Activated naive CD8-positive, alpha-beta T cell (primary cell): ENCODE measurements around the gene MRPL9.
A peak's percentile ranks its signal among the peaks of the same experiment; 100 is the strongest.

Experiments
- H3K27ac Mint-ChIP-seq: one replicate; pipeline ENCODE4 v1.8.0; 2021; ENCODE audit warnings: mixed read lengths
- H3K27me3 Mint-ChIP-seq: one replicate; pipeline ENCODE4 v1.8.0; 2021; ENCODE audit warnings: mixed read lengths
- H3K36me3 Mint-ChIP-seq: one replicate; pipeline ENCODE4 v1.8.0; 2021; ENCODE audit warnings: mixed read lengths
- H3K4me1 Mint-ChIP-seq: one replicate; pipeline ENCODE4 v1.8.0; 2021; ENCODE audit warnings: low read depth, mixed read lengths
- H3K4me3 Mint-ChIP-seq: one replicate; pipeline ENCODE4 v1.8.0; 2021; ENCODE audit warnings: mild to moderate bottlenecking, mixed read lengths
- H3K9me3 Mint-ChIP-seq: one replicate; pipeline ENCODE4 v1.8.0; 2021; ENCODE audit warnings: low read depth, mixed read lengths

MRPL9 gene

GRCh38 chr1:151762941-151763921 lies at the start of gene MRPL9:
Gene MRPL9 (minus strand): TSS chr1:151763496. CDS start chr1:151763479, 17 bp downstream.
- Mint-ChIP-seq H3K27me3 (no peaks in the 10 kb centered on the region), H3K36me3 (peaks cover 2% of the 10 kb centered on the region), H3K9me3 (no peaks in the 10 kb centered on the region), H3K4me1 (peaks cover 17% of the 10 kb centered on the region), H3K27ac (peak within 1 kb of the TSS; percentile 97), H3K4me3 (peak within 1 kb of the TSS; percentile 94)

GRCh38 chr1:151811181-151811580 lies 47.9 kb upstream of the MRPL9 start:
- no peaks in the 10 kb centered on the region for H3K9me3 Mint-ChIP-seq
- H3K4me1 Mint-ChIP-seq: peaks cover 19% of the 10 kb centered on the region
- no peaks in the 10 kb centered on the region for H3K27me3 Mint-ChIP-seq
- no peak overlapping the region for H3K4me3 Mint-ChIP-seq
- no peak overlapping the region for H3K27ac Mint-ChIP-seq
- H3K36me3 Mint-ChIP-seq: no peaks in the 10 kb centered on the region

GRCh38 chr1:151809985-151810556 lies 46.8 kb upstream of the MRPL9 start:
- Mint-ChIP-seq H3K9me3 (no peaks in the 10 kb centered on the region), H3K4me3 (no peak overlapping the region), H3K36me3 (no peaks in the 10 kb centered on the region), H3K27ac (no peak overlapping the region), H3K4me1 (peaks cover 9% of the 10 kb centered on the region), H3K27me3 (no peaks in the 10 kb centered on the region)

GRCh38 chr1:151809290-151809984 lies 46.1 kb upstream of the MRPL9 start:
- no peaks in the 10 kb centered on the region for H3K36me3 Mint-ChIP-seq
- no peak overlapping the region for H3K27ac Mint-ChIP-seq
- H3K27me3 Mint-ChIP-seq: no peaks in the 10 kb centered on the region
- H3K4me1 Mint-ChIP-seq: peaks cover 5% of the 10 kb centered on the region
- H3K9me3 Mint-ChIP-seq: no peaks in the 10 kb centered on the region
- H3K4me3 Mint-ChIP-seq: no peak overlapping the region

DNA sequence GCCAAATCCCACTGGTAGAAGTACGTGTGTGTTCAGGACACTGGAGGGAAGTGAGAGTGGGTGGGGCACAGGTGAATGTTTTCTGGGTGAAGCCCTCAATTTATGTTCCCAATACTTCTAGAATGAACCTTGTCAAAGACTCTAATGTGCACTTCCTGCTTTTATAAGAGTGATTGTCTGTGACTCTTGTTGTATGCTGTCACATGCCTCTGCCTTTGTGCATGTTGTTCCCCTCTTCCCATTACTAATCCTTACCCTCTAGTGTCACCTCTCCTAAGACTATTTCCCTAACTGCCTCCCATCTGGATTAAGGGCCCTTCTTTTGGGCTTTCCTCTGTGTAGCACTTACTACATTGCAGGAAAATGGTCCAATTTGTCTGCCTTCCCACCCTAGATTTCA lies 44.5 kb upstream of the MRPL9 start:
- H3K27me3 Mint-ChIP-seq: no peaks in the 10 kb centered on the region
- no peaks in the 10 kb centered on the region for H3K36me3 Mint-ChIP-seq
- no peaks in the 10 kb centered on the region for H3K9me3 Mint-ChIP-seq
- no peak overlapping the region for H3K4me3 Mint-ChIP-seq
- H3K27ac Mint-ChIP-seq: no peak overlapping the region
- peaks cover 2% of the 10 kb centered on the region for H3K4me1 Mint-ChIP-seq

- Mint-ChIP-seq H3K27ac (no peak overlapping the region), H3K27me3 (no peaks in the 10 kb centered on the region), H3K9me3 (no peaks in the 10 kb centered on the region), H3K4me1 (no peaks in the 10 kb centered on the region), H3K4me3 (no peak overlapping the region), H3K36me3 (no peaks in the 10 kb centered on the region)
These were observed 43.8 kb upstream of the MRPL9 start for GRCh38 chr1:151807131-151807530.

DNA sequence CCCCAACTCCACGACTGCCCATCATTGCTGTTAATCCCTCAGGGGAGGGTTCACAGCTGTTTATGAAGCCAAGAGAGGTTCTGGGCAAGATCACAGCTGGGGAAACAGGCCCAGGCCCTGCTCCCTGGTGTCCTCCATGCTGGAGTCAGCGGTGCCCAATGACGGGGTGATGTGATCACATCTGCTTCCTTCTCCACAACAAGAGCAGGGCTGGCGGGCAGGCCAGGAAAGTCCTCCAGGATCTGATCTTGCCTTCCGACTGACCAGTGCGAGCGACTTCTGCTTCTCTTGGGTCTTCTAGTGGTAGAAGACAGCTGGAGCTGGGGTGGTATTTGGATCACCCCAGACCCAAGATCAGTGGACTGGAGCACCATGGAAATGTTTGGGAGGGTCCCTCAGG lies 42.9 kb upstream of the MRPL9 start:
- Mint-ChIP-seq H3K27me3 (no peaks in the 10 kb centered on the region), H3K27ac (no peak overlapping the region), H3K4me1 (no peaks in the 10 kb centered on the region), H3K4me3 (no peak overlapping the region), H3K36me3 (no peaks in the 10 kb centered on the region), H3K9me3 (no peaks in the 10 kb centered on the region)

GRCh38 chr1:151805066-151805820 lies 41.9 kb upstream of the MRPL9 start, which contains the start of gene LINGO4:
Gene LINGO4 (minus strand): TSS chr1:151805419. CDS start chr1:151802704, 2,715 bp downstream.
- Mint-ChIP-seq H3K27me3 (no peaks in the 10 kb centered on the region), H3K36me3 (no peaks in the 10 kb centered on the region), H3K4me1 (peaks cover 3% of the 10 kb centered on the region), H3K9me3 (no peaks in the 10 kb centered on the region), H3K4me3 (no peak within 1 kb of the TSS), H3K27ac (no peak within 1 kb of the TSS)

- Mint-ChIP-seq H3K27ac (no peak overlapping the region), H3K4me1 (peaks cover 8% of the 10 kb centered on the region), H3K27me3 (no peaks in the 10 kb centered on the region), H3K9me3 (no peaks in the 10 kb centered on the region), H3K36me3 (peaks cover 1% of the 10 kb centered on the region), H3K4me3 (no peak overlapping the region)
These were observed 40.6 kb upstream of the MRPL9 start for GRCh38 chr1:151803915-151804314.

- H3K36me3 Mint-ChIP-seq: peaks cover 6% of the 10 kb centered on the region
- H3K27me3 Mint-ChIP-seq: no peaks in the 10 kb centered on the region
- H3K9me3 Mint-ChIP-seq: no peaks in the 10 kb centered on the region
- H3K4me3 Mint-ChIP-seq: no peak overlapping the region
- H3K4me1 Mint-ChIP-seq: peaks cover 8% of the 10 kb centered on the region
- no peak overlapping the region for H3K27ac Mint-ChIP-seq
These were observed 39.9 kb upstream of the MRPL9 start for GRCh38 chr1:151803164-151803563.

GRCh38 chr1:151802372-151802771 lies 39.1 kb upstream of the MRPL9 start:
- Mint-ChIP-seq H3K36me3 (peaks cover 6% of the 10 kb centered on the region), H3K9me3 (no peaks in the 10 kb centered on the region), H3K27me3 (no peaks in the 10 kb centered on the region), H3K4me3 (no peak overlapping the region), H3K27ac (no peak overlapping the region), H3K4me1 (peaks cover 8% of the 10 kb centered on the region)

GRCh38 chr1:151801846-151802245 lies 38.5 kb upstream of the MRPL9 start:
- Mint-ChIP-seq H3K4me3 (no peak overlapping the region), H3K9me3 (no peaks in the 10 kb centered on the region), H3K27ac (no peak overlapping the region), H3K27me3 (no peaks in the 10 kb centered on the region), H3K36me3 (peaks cover 6% of the 10 kb centered on the region), H3K4me1 (peaks cover 8% of the 10 kb centered on the region)

GRCh38 chr1:151801310-151801820 lies 38.1 kb upstream of the MRPL9 start:
- peaks cover 6% of the 10 kb centered on the region for H3K36me3 Mint-ChIP-seq
- H3K27me3 Mint-ChIP-seq: no peaks in the 10 kb centered on the region
- no peak overlapping the region for H3K4me3 Mint-ChIP-seq
- H3K9me3 Mint-ChIP-seq: no peaks in the 10 kb centered on the region
- peaks cover 8% of the 10 kb centered on the region for H3K4me1 Mint-ChIP-seq
- H3K27ac Mint-ChIP-seq: no peak overlapping the region

DNA sequence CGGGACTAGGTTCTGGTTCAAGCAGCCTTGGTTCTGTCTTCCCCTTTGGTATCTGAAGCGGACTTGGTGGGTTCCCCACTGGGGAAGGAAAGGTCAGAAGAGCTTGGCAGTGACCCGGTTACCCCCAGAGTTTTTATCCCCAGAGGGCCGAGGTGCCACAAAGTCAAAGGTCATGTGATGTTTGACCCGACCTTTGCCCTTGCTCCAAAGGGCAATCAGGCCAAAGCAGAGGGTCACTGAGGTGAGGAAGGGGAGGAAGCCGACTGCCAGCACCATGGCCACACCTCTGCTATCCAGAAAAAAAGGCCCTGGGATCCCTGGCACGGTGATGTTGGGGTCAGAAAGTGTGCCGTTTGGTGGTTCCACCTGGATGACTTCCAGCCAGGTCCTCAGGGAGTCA lies 37.5 kb upstream of the MRPL9 start:
- H3K4me3 Mint-ChIP-seq: no peak overlapping the region
- no peak overlapping the region for H3K27ac Mint-ChIP-seq
- H3K27me3 Mint-ChIP-seq: no peaks in the 10 kb centered on the region
- peaks cover 6% of the 10 kb centered on the region for H3K36me3 Mint-ChIP-seq
- peaks cover 8% of the 10 kb centered on the region for H3K4me1 Mint-ChIP-seq
- no peaks in the 10 kb centered on the region for H3K9me3 Mint-ChIP-seq
